Inflammatory macrophage treated with lipopolysaccharide for 1 hour (primary cell): ENCODE results near the gene PANK4.
"Not testable (repeated sequence)": the region's sequence is repeated elsewhere in the genome, so short reads cannot be mapped to it uniquely, and the experiment has no call there.

Experiments
- DNase-seq, 2 donors: peaks; one replicate each; pipeline ENCODE4 v3.0.0-alpha.2; 2020 to 2022

Gene PANK4

DNA sequence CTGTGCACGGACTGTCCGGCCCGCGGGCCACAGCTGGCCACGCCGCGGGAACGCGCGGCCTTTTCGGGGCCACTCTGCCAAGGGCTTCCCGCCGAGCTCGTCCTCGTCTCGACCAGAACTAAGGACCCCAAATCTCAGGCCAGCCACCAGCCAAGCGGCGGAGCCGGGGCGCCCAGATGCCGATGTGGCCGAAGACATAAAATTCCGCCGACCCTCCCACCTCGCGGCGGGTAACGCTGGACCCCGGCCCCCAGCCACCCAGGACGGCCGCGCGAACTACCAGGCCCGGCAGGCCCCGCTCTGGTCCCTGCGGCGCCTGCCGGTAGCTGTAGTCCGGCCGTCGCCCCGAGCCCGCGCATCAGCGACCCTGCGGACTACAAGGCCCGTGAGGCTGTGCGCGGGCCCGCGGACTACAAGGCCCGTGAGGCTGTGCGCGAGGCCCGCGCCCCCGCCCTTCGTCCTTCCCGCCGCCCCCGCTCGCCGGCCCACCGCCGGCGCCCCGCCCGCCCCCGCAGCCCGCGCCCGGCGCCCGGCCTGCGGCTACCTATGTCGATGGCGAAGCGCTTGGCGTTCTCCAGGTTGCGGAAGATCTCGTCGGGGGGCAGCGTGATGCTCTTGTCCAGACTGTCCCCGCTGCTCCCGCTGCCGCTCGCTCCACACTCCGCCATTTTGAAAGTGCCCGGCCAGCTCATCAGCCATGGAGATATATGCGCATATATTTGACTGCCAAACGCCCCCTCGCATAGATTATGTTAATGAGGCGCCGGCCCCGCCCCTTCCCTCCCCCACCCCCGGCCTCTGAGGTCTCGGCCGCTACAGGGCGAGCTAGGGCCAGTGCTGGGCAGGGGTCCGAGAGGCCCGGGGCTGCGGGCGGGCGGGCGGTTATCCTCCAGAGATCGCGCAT is at the start of gene PANK4:
PANK4 (minus strand) TSS at position 677 of the 904 bp plus-strand sequence; CDS start at position 668, 9 bp downstream.
- DNase-seq, result peak; percentile 89

- no peak for DNase-seq
These were observed 48.0 kb upstream of the PANK4 start for GRCh38 chr1:2574350-2574749.

- peak; percentile 64 to 83 for DNase-seq
These were observed 47.0 kb upstream of the PANK4 start for GRCh38 chr1:2573250-2573920.

- DNase-seq, result no peak
These were observed 45.0 kb upstream of the PANK4 start for GRCh38 chr1:2571348-2571747.

GRCh38 chr1:2570332-2570731 is 43.9 kb upstream of the PANK4 start:
- DNase-seq, result no peak

GRCh38 chr1:2569703-2570102 is 43.3 kb upstream of the PANK4 start:
- DNase-seq, result not testable (repeated sequence)

DNA sequence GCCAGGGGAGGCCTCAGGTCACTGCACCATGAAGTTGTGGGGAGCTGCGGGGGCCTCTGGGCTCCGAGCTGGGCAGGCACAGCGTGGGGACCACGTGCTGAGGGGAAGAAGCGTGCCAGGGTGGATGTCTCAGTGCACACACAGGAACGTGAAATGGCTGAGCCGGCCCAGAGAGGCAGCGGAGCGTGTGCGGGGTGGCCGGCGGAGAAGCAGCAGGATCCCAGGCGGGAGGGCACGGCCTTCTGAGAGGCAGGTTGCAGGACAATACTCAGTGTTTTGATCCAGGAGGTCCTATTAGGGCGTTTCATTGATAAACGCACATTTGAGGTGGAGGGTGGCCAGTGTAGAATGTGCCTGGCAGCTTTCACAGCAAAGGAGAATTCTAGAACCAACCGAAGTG is 42.7 kb upstream of the PANK4 start:
- DNase-seq, result no peak

DNA sequence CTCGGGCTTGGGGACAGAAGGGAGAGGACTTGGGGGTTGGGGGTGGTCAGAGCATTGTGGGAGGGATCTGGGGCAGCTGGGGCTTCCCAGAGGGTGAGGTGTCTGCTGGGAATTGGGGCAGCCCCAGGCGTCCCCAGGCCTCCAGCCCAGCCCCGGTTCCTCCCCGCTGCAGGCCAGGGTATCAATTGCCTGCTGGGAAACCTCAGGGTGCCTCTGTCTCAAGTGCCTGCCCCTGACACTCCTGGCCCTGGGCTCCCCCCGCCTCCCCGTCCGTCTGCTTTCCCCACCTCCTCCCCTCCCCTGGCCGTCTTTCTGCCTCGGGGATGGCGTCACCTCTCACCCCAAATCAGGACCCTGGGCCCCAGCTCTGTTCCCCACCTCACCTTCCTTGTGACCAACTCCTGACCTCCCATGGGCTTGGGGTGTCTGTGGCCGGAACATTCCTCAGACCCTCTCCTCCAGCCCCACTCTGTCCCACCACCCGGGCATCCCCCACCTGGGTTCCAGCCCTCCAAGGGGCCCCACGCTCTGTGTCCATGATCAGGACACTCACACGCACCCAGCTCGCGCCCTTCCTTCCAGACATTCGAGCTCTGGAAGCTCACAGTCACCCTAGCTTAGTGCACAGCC is 41.9 kb upstream of the PANK4 start:
- DNase-seq, result not testable (repeated sequence)

GRCh38 chr1:2567083-2567679 is 40.8 kb upstream of the PANK4 start:
- DNase-seq, result no peak

GRCh38 chr1:2566101-2567045 is 40.0 kb upstream of the PANK4 start:
- DNase-seq, result no peak

DNA sequence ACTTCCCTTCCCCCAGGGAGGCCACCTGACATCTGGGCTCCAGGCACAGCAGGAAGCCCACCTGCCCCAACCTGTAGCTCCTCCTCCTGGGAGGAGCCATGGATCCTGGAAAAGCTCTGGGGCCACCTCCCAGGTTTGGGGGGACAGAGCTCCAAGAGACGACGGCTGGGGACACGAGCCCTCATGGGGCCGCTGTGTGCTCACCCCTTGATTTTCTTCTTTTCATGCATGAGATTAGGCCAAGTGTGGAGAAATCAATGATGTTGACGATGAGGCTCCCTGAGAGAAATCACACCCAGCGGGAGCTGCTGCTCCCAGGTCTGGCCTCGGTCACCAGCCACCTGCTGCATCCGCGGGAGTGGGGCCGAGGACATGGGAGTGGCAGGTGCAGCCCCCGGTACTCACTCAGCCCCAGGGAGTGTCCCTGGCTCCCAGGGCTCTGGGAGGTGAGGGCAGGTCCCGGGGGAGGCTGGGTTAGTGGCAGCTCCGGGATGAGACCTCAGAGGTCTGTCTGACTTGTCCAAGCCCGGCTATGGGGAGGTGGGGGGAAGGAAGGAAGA is 38.5 kb upstream of the PANK4 start:
- no peak for DNase-seq

DNA sequence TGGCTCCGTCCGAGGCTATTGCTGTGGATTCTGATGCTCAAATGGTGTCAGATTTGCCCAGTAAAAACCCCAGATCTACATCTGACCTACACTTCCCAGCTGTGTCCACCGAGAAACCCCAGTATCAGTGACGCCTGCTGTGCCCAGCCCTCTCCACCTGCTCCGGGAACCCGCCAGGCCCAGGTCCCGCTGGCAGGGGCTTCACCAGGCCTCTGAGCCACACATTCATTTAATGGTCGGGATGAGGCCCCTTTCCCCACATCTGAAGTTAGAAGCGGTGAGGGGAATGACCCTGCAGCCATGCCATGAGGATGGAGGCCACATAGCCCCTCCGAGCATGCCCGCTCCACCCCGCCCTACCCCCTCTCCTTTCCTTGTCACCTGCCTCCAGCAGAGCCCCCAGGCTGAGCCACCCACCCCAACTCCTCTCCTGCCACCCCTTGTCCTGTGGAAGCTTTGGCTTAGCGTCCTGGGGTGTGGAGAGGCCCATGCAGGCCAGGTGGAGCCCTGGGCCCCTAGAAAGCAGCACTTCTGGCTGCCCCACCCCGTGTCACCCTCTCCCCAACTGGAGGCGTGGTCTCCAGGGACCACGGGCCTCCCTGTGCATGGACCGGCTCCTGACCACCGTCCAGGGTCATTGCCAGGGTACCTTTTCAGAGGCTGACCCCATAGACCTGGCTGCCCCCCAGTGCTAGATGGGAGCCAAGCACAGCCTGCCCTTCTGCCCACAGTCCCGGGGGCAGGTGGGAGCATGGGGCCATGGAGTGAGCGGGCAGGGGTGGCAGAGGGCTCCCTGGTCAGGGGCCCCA is 37.8 kb upstream of the PANK4 start:
- no peak for DNase-seq

DNA sequence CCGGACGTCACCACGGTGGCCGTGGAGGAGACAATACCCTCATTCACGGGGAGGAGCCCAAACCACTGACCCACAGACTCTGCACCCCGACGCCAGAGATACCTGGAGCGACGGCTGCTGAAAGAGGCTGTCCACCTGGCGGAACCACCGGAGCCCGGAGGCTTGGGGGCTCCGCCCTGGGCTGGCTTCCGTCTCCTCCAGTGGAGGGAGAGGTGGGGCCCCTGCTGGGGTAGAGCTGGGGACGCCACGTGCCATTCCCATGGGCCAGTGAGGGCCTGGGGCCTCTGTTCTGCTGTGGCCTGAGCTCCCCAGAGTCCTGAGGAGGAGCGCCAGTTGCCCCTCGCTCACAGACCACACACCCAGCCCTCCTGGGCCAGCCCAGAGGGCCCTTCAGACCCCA is 36.8 kb upstream of the PANK4 start:
- DNase-seq, result no peak

DNA sequence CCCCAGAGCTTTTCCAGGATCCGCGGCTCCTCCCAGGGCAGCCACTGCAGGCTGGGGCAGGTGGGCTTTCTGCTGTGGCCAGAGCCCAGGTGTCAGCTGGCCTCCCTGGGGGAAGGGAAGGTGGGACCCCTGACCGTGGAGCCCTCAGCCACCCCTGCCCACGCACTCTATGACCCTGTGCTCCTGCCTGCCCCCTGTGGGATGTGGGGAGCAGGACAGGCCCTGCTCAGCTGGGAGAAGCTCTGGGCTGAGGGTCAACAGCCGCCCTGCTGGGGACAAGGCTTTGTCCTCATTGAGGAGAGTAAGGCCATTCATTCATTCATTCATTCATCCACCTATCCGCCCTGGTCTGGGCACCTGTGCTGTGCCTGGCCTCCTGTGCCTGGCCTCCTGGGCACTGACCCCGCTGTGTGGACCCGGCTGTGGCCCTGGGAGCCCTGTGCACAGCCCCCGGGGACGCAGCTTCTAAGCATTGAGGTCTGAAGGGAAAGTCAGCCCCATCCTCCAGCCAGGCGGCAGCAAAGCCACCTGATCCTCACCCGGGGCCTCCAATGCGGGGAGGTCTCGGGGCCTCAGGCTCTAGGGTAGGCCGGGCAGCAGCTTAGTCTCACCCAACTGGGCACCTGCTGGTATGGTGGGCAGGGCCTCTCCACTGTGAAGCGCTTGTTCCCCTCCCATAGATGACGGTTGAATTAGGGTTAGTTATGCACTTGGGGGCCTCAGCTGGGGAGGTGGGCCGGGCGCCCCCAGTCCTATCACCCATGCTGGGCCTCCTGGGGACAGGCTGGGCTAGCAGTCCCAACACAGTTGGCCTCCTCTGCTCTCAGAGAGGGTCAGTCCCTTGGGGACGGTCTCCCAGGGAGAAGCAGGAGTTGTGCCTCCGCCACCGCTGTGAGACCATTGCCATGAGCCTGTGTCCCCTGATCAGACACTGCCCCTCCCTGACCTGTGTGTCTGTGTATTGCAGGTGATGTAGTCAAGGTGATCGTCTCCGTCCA is 35.8 kb upstream of the PANK4 start:
- DNase-seq, result no peak

GRCh38 chr1:2561446-2561845 is 35.0 kb upstream of the PANK4 start:
- DNase-seq, result no peak

- no peak for DNase-seq
These were observed 34.1 kb upstream of the PANK4 start for GRCh38 chr1:2560299-2561073.

- no peak for DNase-seq
These were observed 33.3 kb upstream of the PANK4 start for GRCh38 chr1:2559509-2560298.

DNA sequence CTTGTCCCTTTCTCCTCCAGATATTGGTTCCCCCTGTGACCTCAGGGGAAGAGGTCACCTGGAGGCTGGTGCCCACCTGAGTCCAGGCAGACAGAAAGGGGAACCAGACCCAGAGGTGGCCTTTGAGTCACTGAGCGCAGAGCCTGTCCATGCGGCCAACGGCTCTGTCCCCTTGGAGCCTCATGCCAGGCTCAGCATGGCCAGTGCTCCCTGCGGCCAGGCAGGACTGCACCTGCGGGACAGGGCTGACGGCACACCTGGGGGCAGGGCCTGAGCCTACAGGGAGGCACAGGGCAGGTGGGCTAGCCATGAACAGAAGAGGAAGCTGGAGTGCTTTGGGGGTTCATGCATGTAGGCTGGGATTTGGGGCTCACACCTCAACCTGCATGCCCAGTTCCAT is 32.5 kb upstream of the PANK4 start:
- DNase-seq, result no peak
